ENCODE data around the gene ANXA1.

Gene ANXA1

GRCh38 chr9:73165911-73166310 lies 14.2 kb downstream of the ANXA1 start:
- in situ Hi-C loops (cut with MboI; ENCODE audit: low sequenced_read_pairs): no loop called here

- in situ Hi-C loops (cut with MboI; ENCODE audit: low sequenced_read_pairs): no loop called here
These were observed 14.8 kb downstream of the ANXA1 start for GRCh38 chr9:73166468-73166867.

GRCh38 chr9:73167614-73168013 lies 15.9 kb downstream of the ANXA1 start:
- in situ Hi-C loops (cut with MboI; ENCODE audit: low sequenced_read_pairs): no loop called here

DNA sequence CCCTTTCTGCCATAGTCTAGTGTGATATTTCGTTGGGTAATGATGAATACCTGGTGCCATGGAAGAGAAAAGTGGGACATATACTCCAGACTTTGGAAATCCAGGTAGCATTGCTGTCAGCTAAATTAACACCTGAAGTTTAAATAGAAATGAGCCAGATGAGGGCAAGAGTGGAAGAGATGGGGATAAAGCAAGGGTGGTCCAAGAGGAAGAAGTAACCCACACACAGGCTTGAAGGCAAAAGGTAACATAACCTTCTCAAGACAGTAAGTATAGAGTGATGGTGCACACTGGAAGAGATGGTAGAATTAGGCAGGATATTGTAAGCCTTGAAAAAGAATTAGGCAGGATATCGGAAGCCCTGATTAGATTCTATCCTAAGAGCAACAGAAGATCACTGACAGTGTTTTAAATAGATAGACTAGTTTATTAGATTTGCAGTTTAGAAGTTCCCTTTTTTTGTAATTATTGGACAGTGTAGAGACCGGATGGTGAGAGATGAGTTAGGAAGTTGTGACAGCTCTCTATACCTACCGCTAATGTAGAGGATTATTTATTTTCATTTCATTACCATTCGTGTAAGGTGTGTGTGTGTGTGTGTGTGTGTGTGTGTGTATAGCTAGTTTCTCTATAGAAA lies 16.8 kb downstream of the ANXA1 start:
- in situ Hi-C loops (cut with MboI; ENCODE audit: low sequenced_read_pairs): no loop called here

- in situ Hi-C loops (cut with MboI; ENCODE audit: low sequenced_read_pairs): no loop called here
These were observed 18.7 kb downstream of the ANXA1 start for GRCh38 chr9:73170185-73170957.

DNA sequence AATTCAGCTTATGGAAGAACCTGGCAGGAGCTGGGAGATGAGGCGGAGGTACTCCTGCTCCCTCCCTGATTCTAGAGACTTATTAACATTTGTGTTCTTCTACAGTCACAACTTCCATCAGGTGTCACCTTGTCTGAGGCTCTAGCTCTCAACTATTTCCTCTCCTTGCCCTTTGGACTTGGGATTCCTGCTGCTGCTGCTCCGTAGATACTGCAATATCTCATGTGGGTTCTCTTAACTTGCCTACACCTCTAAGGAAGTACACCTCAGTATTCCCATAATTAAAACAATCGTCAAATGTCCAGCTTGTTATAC lies 21.2 kb downstream of the ANXA1 start:
- in situ Hi-C loops (cut with MboI; ENCODE audit: low sequenced_read_pairs): no loop called here

DNA sequence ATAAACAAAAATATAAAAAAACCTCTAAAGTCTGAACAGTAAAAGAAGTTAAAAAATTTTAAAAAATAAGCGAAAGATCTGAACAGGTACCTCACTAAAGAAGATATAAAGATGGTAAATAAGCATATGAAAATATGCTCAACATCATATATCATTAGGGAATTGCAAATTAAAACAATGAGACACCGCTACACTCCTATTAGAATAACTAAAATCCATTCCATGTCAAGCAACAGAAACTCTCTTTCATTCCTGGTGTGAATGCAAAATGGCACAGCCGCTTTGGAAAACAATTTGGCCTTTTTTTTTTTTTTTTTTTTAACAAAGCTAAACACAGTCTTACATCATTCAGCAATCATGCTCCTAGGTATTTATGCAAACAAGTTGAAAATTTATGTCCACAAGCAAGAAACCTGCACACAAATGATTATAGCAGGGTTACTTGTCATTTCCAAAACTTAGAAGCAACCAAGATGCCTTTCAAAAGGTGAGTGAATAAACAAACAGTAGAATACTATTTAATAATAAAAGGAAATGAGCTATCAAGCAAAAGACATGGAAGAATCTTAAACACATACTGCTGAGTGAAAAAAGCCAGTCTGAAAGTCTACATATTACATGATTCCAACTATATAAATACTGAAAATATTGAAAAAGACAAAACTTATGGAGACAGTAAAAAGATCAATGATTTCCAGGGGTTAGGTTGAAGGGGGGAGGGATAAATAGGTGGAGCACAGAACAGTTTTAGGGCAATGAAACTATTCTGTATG lies 22.1 kb downstream of the ANXA1 start:
- in situ Hi-C loops (cut with MboI; ENCODE audit: low sequenced_read_pairs): no loop called here

DNA sequence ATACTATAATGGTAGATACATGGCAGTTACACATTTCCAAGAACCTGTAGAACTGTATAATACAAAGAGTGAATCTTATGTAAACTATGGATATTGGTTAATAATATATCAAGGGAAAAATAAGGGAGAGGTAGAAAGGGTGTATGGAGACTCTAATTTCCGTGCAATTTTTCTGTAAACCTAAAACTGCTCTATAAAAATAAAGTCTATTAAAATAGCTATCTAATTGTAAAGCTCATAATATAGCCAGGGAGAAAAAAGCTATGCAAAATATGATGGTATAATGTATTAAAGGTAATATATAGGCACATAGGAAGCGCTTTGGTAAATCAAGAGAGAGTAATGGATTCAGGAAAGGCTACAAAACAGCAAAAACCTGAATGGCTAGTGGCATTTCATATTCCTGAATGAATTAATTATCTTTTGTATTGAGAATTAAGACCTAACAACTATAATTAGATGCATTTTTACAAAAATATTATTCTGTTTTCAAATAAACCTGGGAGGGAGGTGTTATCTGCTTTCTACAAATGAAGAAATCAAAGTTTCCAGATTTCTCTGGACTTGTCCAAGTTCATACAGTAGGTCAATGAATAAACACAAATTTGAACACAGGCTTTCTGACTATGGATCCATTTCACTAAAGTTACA lies 22.8 kb downstream of the ANXA1 start:
- in situ Hi-C loops (cut with MboI; ENCODE audit: low sequenced_read_pairs): no loop called here

DNA sequence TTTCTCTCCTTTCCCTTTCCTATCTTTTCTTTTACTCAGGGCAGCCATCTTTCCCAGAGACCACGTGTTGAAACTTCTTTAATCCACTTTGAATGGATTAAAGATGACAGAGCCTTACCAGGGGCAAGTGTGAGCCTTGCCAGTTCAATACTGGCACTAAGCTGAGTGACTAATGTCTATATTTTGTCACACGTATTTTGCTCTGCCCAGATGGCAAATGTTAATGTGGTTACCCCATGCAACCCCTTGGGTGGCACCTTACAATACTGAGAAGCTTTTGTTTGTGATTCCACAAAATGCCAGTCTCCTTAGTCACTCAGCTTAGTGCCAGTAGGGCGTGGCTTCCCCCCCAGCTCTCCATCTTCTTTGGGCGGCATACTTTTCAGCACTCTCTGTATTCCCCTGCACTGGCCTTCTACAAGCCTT lies 24.8 kb downstream of the ANXA1 start:
- in situ Hi-C loops (cut with MboI; ENCODE audit: low sequenced_read_pairs): loop anchor here (25.0 kb wide), 1 partner anchor 314 kb away; no protein-coding TSS in a partner anchor

DNA sequence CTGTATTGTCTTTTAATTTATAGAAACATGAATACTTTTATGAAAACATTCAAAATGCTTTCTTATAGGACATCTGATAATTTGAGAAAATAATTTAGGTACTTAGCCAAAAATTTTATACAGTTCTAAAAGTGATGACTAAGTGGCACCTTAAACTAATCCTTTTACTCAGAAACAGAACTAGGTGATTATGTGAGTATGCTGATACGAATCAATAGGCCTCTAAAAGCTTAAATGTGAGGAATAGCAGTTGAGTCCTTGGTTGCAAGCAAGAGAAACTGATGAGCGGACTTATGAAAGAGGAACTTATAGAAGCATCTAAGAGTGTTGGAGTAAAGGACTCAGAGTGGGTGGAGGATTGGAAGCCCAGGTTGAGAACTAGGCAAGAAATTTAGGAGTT lies 26.4 kb downstream of the ANXA1 start:
- in situ Hi-C loops (cut with MboI; ENCODE audit: low sequenced_read_pairs): loop anchor here (25.0 kb wide), 1 partner anchor 316 kb away; no protein-coding TSS in a partner anchor

DNA sequence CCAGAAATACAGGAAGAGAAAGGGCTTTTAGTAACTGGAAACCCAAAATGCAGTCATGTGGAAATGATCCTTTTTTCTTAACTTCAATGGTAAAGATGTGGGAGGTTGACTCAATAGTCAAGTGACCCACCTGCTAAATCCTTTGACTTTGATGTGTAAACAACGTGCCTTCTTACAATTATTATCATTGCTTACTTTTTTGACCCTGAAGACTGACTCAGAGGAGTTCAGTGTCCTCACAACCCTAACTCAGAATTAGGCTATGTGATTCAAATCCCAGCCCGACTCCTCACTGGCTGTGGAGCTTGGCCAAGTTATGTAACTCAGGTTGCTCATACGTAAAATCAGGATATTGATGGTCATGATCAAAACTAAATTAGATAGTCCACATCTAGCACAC lies 27.9 kb downstream of the ANXA1 start:
- in situ Hi-C loops (cut with MboI; ENCODE audit: low sequenced_read_pairs): loop anchor here (25.0 kb wide), 1 partner anchor 317 kb away; no protein-coding TSS in a partner anchor

DNA sequence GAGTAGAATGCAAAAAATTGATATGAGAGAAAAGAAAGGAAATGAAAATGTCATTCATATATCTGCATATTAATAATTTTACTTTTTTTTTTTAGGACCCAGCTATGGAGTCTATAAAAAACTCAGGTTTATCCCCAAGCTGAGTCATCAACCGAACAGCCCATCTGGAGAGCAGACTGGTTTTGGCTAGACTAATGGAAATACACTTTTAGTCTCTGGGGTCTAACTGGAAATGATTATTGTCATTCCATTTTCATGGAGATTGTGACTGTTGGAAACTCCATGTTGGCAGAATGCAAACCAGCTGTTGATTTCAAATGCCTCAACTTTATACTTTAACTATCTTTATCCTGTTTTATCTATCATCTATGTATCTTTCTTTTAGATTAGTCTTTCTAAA lies 28.7 kb downstream of the ANXA1 start:
- in situ Hi-C loops (cut with MboI; ENCODE audit: low sequenced_read_pairs): loop anchor here (5.0 to 25.0 kb wide), 2 partner anchors 73 to 318 kb away; no protein-coding TSS in a partner anchor

- in situ Hi-C loops (cut with MboI; ENCODE audit: low sequenced_read_pairs): loop anchor here (5.0 to 25.0 kb wide), 2 partner anchors 76 to 321 kb away; no protein-coding TSS in a partner anchor
These were observed 31.3 kb downstream of the ANXA1 start for GRCh38 chr9:73182928-73183327.

GRCh38 chr9:73183428-73183827 lies 31.8 kb downstream of the ANXA1 start:
- in situ Hi-C loops (cut with MboI; ENCODE audit: low sequenced_read_pairs): loop anchor here (5.0 to 25.0 kb wide), 2 partner anchors 76 to 321 kb away; no protein-coding TSS in a partner anchor

DNA sequence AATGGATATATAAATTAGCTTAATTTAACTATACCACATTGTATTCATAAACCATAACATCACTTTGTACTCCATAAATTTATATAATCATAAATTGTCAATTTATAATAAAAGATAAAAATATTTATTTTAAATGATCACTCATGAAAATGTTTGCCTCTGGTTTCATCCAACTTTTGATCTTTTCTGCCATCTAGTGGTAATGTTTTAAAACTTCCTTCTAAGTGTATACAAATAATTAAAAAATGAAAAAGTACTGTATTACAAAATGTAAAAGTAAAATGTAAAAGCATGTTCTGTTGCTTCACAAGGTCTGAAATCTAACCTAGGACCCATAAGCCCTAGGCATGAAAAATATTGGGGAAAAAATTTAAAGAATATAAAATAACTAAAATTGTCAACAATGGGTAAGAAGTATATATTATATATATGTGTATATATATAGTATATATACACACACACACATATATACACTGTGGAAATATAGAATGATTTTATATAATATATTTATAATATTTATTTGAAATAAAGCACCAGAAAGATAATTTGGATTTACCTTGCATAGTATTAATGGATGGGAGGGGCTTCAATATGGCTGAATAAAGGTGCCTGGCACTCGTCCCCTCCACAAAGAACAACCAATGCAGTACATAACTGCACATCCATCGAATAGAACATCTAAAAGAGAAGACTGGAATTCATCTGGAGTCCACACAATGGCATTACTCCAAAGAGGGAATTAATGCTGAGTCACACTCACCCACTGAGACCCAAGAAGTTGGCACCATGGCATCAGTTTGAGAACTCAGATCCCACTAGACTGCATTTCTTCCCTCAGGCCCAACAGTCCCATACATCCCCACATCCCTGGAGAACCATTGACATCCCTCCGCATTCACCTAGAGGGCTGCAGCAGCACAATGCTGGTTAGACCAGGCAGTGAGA lies 32.5 kb downstream of the ANXA1 start:
- in situ Hi-C loops (cut with MboI; ENCODE audit: low sequenced_read_pairs): loop anchor here (5.0 to 25.0 kb wide), 2 partner anchors 77 to 322 kb away; no protein-coding TSS in a partner anchor

DNA sequence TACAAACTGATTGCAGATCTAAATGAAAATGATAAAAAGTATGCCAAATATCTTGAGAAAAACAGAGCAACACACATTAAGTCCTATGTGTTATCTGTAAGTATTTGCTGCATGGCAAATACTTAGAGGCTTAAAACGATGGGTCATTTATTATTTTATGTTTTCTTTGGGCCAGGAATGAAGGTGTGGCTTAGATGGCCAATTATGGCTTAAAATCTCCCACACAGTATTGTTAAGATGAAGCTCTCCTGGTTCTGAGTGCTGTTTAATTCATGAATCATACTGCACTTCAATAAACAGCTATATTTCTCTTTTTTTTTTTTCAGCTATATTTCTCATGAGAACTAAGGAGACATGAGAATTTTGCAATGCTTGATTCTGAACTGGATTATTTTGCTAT lies 39.4 kb downstream of the ANXA1 start:
- in situ Hi-C loops (cut with MboI; ENCODE audit: low sequenced_read_pairs): loop anchor here (25.0 kb wide), 1 partner anchor 329 kb away; no protein-coding TSS in a partner anchor

DNA sequence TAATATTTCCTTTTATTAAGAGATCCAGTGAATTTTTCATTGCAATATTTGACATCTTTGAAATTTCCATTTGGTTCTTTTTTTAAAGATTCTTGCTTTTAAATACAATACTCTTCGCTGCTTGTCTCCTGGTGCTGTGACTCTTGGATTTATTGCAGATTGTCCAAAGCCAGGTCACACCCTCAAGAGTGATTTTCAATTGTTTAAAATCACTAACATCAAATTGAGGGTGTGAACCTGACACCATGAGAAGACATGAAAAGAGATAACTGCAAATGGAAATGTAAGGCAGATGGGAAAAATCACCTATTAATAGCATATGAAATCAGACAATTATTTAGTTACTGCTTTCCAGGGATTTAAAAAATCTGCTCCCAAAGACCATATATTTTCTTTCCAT lies 42.6 kb downstream of the ANXA1 start:
- in situ Hi-C loops (cut with MboI; ENCODE audit: low sequenced_read_pairs): loop anchor here (25.0 kb wide), 1 partner anchor 332 kb away; no protein-coding TSS in a partner anchor

GRCh38 chr9:73199448-73199847 lies 47.8 kb downstream of the ANXA1 start:
- in situ Hi-C loops (cut with MboI; ENCODE audit: low sequenced_read_pairs): loop anchor here (25.0 kb wide), 1 partner anchor 337 kb away; no protein-coding TSS in a partner anchor

- in situ Hi-C loops (cut with MboI; ENCODE audit: low sequenced_read_pairs): loop anchor here (25.0 kb wide), 1 partner anchor 338 kb away; no protein-coding TSS in a partner anchor
These were observed 48.2 kb downstream of the ANXA1 start for GRCh38 chr9:73199886-73200285.

Measured in HL-60/S4 (cell line).